Left hindlimb (tissue), 1 donor: Measurements from ENCODE around the gene PTPRO.
"Not testable (repeated sequence)": the region's sequence is repeated elsewhere in the genome, so short reads cannot be mapped to it uniquely, and the experiment has no call there.

Experiments
- DNase-seq: peaks from one replicate; pipeline ENCODE4 v3.0.0-alpha.2; 2018

Gene PTPRO

GRCh38 chr12:15608406-15608805 is 286.1 kb downstream of the PTPRO start:
- no peak for DNase-seq

- DNase-seq = no peak
Measured at GRCh38 chr12:15608941-15609340, 286.6 kb downstream of the PTPRO start.

GRCh38 chr12:15613981-15614380 is 291.7 kb downstream of the PTPRO start:
- DNase-seq = no peak

GRCh38 chr12:15616495-15616894 is 294.2 kb downstream of the PTPRO start:
- not testable (repeated sequence) for DNase-seq

- DNase-seq = no peak
Measured at GRCh38 chr12:15620741-15621539, 298.6 kb downstream of the PTPRO start.

- DNase-seq = no peak
Measured at GRCh38 chr12:15625075-15625474, 302.8 kb downstream of the PTPRO start.

GRCh38 chr12:15627995-15628945 is 306.0 kb downstream of the PTPRO start:
- DNase-seq = no peak

- DNase-seq = peak; percentile 56
Measured at GRCh38 chr12:15629108-15629507, 306.8 kb downstream of the PTPRO start.

GRCh38 chr12:15629761-15630160 is 307.5 kb downstream of the PTPRO start:
- DNase-seq = no peak

GRCh38 chr12:15631007-15631715 is 308.9 kb downstream of the PTPRO start:
- no peak for DNase-seq

GRCh38 chr12:15632708-15633107 is 310.4 kb downstream of the PTPRO start:
- DNase-seq = no peak

- no peak for DNase-seq
Measured at GRCh38 chr12:15633201-15633600, 310.9 kb downstream of the PTPRO start.

GRCh38 chr12:15634010-15634683 is 311.8 kb downstream of the PTPRO start:
- no peak for DNase-seq

GRCh38 chr12:15636060-15636890 is 314.0 kb downstream of the PTPRO start:
- DNase-seq = no peak

- no peak for DNase-seq
Measured at GRCh38 chr12:15638231-15638630, 315.9 kb downstream of the PTPRO start.

- no peak for DNase-seq
Measured at GRCh38 chr12:15644700-15645099, 322.4 kb downstream of the PTPRO start.

- no peak for DNase-seq
Measured at GRCh38 chr12:15646581-15646980, 324.3 kb downstream of the PTPRO start.
